ENCODE data around the gene KIF26B.
"Not testable (repeated sequence)": the region's sequence is repeated elsewhere in the genome, so short reads cannot be mapped to it uniquely, and the experiment has no call there.

Gene KIF26B

DNA sequence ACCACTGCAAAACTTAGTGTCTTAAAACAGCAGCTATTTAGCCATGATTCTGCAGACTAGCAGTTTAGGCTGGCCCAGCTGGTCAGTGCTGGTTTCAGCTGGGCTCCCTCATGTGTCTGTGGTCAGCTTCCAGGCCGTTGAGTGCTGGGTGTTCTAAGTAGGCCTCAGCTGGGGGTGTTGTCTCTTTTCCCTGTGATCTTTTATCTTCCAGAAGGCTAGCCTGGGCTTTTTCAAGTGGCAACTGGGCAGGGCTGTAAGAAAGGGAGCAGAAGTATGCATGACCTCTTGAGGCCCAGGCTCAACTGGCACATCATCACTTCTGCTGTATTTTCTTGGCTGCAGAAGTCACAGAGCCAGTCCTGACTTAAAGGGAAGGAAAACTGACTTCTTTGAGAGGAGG is 136.1 kb downstream of the KIF26B start:
- DNase-seq = no peak

DNA sequence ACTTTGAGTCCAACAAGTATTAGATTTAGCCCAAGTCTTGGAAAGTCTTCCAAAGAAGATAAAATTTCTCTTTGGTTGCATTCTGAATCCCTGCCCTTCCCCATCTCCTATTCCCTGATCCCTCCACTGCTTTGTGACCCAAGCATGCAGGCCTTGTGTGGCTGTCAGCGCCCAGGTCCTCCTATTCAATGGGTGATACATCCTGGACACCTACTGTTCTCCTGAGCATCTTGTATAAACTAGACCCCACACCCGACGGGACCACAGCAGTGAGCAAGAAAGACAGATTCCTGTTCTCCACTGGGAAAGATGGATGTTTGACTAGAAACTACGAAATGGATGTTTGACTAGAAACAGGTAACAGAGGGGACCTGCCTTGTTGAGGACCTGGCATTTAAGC is 136.6 kb downstream of the KIF26B start:
- DNase-seq = no peak

DNA sequence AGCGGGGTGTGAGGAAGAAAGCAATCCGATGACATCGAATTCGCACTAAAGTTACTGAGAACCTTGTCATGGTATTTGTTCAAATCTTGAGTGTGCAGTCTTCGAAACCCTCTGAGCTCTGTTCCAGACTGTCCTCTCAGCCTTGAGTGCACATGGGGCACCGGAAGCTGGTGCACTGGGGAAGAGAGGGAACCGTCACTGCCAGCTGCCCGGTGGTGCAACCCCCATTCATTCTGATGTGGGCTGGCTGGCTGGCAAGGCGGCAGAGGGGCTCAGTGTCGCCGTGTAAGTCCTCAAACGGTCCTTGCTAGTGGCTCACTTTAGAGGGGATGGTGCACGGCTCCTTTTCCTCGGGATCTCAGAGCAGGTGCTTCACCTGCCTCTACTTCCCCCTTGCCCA is 137.4 kb downstream of the KIF26B start:
- no peak for DNase-seq

DNA sequence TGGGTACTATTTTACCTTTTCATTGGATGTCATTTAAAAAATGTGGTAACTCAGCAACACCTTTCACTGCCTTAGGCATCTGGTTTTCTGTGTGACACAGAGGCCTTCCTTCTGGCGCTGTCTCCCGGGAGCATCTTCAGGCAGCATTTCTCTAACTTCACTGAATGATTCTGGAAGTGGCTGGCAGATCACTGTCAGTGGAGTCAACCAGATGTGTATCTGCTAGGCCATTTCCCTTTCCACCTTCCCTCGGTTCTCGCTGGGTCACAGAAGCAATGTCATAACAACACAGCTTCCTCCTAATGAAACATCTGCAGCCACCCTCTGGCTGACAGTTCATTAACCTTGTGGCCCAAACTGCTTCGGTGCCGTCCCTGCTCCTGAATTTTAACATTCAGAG is 137.8 kb downstream of the KIF26B start:
- DNase-seq = no peak

DNA sequence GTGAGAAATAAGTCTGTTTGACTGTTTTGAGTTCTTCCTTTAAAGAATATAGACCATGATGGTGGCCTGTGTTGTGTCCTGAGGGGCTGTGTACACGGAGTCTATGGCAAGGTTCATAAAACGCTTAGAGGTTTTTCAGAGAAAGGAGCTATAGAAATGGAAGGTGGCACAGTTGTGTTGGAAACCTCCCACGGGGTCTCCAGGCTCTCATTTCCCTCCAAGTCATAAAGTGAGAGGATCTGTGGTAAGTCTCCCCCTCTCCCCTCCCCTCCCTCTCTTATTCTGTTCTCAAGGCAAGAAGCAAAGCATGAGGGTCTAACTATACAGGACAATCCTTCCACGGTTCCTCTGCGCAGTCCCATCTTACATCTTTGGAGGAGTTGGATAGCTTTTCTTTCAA is 139.2 kb downstream of the KIF26B start:
- no peak for DNase-seq

DNA sequence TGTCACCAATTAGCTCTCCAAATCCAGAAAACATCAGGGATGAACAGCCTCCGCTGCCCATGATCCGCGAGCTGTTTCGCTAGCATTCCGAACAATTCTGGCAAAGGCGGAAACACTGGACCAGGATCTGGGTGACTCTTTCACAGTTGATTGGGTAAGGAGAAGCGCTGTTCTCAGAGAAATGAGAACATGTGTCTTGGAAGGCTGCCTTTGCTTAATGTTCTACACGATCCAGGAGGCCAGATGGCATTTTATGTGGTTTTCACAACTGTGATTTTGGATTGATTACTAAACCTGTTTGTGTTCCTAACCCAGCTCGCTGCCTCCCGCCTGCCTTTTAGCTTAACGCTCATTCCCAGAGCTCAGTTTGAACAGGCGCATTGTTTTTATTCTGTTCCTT is 144.0 kb downstream of the KIF26B start:
- no peak for DNase-seq

DNA sequence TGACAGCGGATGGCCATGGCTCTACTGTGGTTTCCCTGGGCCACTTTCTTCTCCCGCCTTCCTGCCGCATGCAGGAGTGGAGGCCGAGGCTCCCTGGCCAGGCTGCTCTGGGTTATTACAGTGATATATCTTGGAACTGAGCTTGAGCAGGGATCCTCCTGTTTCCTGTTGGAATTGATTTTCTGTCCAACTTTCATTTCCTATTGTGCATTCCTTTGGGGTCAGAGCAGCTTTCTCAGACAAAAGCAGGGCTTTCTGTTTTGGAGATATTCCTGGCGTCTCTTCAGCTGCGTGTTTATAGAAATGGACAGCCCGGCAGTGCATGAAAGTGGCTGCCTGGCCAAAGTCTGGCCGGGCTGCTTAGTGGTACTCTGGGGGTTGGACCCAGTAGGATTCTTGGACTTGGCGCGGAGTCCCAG is 146.4 kb downstream of the KIF26B start:
- DNase-seq = no peak

DNA sequence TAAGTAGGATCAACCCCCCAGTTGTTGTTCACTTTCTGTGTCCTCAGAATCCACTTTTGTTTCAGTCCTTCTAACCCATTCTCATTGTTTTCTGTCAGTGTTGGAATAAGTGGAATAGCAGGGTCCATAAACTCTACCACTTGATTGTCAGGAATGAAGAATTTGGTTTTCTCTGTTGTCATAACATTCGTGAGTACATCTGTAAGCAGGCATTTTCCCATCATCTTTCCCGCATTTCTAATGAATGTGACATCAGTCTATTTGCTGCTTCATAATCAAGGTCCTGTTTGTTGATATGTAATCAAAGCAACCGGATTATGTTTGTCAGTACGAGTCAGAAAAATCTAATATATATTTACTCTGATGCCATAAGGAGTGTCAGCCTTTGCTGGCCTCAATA is 147.1 kb downstream of the KIF26B start:
- DNase-seq = no peak

DNA sequence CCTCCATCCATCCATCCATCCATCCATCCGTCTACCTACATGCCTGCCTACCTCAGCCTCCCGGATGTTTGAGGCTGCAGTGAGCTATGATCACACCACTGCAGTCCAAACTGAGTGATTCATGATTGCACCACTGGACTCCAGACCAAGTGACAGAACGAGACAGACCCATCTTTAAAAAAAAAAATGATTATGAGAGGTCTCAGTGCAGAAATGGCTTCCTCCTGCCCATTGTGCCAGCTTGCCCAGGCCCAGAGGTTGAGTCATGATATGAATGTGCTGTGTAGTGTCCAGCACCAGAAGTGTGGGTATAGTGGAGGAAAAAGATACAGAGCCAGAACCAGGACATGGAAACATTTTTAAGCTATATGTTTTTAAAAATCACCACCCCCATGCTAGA is 149.9 kb downstream of the KIF26B start:
- DNase-seq = no peak

DNA sequence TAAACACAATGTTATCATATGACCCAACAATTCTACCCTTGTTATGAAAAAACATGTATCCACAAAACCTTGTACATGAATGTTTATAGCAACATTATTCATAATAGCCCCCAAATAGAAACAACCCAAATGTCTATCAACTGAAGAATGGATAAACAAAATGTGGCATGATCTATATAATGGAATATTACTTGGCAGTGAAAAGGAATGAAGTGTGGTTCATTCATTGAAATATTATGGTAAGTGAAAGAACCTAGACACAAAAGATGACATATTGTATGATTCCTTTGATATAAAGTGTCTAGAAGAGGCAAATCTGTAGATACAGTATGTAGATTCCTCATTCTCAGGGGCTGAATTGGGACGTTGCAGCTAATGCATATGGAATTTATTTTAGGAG is 151.2 kb downstream of the KIF26B start:
- DNase-seq = no peak

DNA sequence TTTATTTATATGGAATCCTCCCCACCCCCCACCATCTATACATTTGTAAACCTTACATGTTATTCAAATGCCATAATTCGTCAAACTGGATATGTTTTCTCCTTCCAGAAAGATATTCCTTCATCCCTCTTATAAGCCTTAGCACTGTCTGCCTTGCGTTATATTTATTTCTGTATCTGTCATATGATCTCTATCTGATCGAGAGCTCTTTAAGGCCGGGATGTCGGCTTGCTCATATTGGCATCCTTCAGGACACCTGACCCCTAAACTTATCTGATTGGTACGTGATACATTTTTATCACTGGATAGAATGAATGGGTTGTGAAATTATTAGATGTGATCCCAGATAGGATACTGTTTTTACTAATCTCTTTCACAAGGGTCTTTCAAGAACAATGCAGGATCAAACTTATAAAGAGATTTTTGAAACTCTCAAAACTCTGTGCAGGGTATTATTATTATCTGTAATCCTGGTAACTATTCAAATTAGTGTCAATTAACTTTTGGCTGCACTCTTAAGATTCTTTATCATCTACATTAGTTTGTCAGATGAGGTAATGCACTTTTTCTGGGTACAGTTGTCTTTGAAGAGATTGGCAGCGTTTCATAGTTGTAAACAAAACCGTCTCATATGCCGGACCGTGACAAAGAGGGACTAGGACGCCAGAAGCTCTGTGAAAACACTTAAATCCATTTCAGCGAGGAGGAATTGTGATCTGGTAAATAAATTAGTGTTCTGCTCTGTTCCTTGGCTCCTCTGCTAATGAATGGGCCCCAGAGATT is 152.0 kb downstream of the KIF26B start:
- no peak for DNase-seq

DNA sequence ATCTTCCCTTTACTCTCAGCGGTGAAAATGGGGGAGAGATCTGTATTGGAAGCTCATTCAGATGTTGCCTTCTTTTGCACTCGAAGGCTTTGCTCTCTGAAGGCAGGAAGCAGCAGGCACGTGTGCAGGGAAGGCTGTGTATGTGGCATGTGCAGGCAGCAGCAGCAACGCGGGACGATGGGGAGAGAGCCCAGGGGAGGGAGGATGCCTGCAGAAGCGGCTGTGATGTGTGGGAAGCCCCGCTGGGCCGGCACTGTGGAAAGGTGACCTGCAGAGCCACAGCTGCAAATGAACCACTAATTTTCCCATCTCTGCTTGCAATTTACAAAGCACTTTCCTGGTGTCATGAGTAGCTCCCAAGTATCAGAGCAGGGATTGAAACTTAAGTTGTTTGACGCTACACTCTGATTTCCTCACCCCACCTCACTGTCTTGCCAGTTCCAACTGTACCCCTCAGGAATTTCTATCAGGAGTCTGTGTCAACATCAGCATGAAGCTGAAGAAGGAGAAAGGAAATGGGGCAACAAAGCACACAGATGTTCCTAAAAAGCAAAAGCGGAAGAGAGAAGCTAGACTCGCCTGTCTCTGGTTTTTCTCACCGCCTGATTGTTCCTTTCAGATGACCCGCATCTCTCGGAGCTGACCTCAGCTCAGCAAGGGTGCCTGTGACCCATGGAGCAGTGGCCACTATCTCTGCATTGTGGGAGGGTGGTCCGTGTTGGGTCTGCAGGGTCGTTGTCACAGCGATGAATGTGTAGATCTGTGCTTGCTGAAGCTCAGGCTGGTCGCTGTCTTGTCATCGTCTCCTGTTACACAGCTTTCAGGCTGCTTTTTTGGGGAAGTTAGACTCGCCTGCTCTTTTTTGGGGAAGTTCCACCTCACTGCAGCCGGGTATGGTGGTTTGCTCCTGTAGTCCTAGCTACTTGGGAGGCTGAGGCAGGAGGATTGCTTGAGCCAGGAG is 156.1 kb downstream of the KIF26B start:
- peak in 1 of 2 donors; percentile 33 for DNase-seq

DNA sequence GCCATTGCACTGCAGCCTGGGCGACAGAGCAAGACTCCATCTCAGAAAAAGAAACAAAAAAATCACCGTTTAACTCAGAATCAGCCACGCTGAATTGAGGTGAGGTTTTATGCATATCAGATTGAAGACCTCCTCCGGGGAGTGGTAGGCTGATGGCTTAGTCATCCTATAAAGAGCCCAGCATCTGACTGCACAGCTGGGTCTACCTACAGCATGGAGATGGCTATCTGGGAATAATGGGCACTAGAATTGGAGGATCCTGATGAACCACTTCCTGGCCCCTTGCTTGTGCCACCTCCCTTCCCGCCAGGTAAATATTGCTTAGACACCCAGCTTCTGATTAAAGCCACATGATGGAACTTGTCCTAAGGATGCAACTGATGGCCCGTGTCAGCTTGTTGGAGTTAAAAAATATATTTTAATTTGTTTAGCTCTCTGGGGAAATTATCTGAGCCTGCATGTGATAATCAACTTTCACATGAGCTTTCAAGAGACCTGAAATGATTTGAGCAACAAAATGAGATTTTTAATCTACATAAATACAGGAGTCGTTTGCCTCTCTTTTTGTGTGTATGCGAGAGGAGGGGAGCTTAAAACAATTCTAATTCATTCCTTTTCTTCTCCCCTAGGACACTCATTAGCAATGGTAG is 157.2 kb downstream of the KIF26B start:
- no peak for DNase-seq

DNA sequence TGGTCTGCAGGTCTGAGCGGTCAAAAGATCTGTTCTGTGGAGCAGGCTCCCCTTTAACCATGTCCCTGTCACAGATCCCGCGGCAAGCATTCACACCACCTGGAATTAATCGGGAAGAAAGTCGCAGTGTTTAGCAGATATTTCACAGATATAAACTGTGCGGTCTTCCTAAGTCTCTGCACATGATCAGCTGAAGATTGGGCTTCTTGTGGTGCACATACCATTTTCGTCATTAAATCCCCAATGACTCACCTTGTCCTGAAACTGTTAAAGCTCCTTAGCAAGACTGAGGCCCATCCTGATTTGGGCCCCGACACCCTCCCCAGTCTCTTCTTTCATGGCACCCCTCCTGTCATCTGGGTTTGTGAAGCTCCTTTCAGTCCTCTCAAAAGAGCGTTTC is 158.8 kb downstream of the KIF26B start:
- no peak for DNase-seq

DNA sequence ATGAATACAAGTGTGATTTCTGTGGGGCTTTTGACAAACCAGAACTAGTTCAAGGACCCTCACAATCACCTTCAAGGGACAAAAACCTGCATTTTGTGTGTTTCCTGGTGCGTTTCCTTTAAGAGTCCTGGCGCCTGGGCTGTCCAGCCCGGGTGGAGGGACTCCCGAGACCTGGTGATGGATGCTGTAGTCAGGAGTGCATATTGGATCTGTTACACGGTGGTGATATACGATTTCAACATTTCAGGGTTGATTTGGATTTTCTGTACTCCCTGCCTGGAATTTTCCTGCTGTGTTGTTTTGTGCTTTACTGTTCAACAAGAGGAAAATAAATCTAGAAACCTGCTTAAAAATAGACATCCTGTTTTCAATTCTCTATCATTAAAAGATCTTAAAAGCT is 162.0 kb downstream of the KIF26B start:
- no peak for DNase-seq

DNA sequence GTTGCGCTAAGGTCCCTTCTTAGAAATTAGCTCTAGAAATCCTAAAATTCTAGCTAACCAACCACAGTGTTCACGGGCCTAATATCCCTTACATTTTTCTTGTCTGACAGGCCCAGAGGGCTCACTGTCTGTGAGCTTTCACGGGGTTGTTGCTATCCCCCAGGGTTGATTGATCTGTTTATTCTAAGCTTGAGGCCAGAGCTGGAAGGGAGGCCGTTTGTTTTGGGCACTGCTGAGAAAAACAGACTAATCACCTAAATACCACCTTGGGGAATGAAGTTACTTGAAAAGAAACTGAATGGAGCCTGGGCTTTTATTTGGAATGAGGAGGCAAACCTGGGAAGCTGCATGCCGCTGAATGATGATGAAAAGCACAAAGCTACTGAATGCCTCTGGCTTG is 162.4 kb downstream of the KIF26B start:
- DNase-seq = no peak

DNA sequence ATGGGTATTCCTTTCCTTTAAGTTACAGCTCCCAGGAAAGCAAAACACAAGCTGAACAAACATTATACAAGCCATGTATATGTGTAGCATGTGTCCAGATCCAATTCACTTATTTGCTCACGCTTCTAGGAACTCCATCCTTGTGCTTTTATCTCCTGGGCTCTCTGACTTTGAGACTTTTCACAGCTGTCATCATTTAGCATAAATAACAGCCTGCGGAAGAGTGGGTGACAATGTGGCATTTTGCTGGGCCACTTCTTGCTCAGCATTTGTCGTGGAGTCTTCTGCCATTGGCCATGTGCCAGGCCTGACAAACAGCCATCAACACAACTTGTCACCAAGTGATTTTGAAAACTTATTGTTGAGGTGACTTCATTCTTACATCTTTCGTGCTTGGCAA is 164.3 kb downstream of the KIF26B start:
- DNase-seq = no peak

DNA sequence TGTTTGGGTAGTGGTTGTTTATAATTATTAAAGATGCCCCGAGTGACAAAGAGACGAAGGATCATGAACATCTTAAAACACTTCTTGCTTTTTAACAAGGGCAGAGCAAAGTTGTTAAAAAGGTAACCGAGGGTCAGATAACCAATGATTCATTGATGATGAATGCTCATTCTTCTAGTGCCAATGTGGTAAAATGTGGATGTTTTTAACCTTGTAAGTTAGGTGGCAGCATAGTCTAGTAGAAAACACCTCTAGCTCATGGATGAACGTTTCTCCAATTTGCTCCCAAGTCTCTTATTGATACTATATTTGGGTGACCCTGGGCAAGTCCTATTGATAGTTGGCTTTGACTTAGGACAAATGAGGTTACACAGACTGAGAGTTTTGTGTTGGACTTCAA is 167.9 kb downstream of the KIF26B start:
- no peak for DNase-seq

DNA sequence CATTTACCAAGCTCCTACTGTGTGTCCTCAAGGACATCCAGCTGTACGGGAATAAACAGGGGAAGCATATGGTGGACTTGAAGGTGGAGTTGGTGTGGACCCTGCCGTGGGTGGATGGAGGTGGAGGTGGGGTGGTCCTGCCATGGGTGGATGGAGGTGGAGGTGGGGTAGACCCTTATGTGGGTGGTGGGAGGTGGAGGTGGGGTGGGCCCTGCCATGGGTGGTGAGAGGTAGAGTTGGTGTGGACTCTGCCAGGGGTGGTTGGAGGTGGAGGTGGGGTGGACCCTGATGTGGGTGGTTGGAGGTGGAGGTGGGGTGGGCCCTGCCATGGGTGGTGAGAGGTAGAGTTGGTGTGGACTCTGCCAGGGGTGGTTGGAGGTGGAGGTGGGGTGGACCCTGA is 169.0 kb downstream of the KIF26B start:
- not testable (repeated sequence) for DNase-seq

DNA sequence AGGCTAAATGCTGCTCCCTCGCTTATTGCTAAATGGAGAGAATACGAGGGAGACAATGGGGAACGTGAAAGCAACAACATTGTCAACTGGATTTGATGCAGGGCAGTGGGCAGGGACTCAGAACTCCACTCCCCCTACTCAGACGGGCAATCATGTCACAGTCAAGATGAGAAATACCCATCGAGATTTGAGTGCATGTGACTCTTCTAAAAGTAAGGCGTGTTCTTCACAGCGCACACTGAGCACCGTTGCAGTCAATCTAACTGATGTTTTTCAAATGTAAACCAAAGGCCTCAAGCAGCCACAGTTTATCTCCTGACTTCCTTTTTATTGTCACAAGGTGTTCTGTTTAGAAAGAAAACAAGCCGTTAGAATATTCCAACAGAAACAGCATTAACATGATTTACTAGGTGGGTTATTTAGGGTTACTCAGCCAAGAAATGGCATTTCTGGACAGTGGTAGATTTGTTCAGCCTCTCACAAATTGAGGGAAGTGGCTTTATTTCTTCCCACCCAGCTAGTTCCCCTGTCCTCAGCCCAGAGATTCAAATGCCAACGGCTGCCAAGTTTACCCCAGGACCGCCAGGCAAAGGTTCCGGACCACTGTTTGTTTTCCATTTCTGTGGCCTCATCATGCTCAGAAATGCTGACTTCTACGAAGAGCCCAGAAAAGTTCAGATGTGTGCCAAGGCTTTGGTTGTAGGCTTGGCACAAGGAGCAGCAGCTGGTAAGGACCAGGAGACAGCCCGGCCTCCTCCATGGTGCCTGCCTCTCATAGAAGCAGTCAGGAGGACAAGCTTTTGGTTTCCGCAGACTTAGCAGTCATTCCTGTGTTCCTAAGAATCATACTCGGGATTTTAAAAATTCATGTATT is 171.4 kb downstream of the KIF26B start:
- no peak for DNase-seq

DNA sequence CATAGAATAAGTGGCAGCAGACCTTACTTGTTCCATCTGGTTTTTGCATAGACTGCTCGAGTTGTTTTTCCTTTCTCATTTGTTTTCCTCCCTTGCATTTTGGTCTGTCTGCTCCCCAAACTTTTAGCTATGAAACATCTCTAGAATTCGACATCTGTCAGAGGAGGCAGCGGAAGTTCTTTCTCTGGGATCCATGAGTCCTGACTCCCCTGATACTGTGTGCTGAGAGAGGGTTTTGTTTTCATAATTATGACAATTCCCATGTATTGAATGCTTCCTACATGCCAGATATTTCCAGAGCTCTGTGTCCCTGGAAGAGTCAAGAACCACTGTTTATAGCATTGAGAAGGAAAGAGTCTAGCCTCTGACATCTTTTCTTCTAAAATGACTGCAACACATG is 172.6 kb downstream of the KIF26B start:
- no peak for DNase-seq

DNA sequence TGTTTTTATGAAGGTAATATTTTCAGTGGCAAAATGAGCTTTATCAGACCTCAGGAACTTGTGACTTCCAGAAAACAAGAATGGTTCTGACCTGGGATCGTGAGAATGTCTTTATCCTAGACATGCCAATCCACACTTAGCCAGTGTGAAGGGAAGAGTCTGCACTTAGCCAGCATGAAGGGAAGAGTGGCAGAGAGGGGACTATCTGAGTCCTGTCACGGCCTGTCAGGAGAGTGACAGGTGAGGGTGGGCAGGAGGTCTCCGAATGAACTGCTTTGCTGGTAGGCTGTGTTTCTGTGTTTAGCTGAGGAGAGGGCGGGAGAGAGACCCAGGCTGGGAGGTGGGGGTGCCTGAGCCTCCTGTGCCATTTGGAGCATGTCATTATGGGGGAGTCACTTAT is 173.1 kb downstream of the KIF26B start:
- DNase-seq = no peak

DNA sequence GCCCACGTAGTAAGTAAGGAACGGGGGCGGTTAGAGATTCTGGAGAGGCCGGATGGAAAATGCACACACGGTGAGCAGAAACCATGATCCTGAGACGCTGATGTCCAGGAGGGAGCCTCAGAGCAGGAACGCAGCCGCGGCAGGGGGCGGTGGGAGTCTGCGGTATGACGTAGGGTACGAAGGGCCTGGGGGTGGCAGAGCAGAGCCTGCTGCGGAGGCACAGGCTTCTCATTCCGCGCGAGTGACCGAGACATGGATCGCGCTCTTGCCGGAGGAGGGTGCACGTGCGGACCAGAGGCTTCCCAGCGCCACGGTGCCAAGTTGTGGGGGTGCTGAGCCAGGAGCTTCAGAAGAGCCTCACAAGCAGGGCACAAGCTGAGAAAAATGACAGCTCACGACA is 176.2 kb downstream of the KIF26B start:
- DNase-seq = no peak
